ENCODE results near the gene EPHA3.

EPHA3 gene

DNA sequence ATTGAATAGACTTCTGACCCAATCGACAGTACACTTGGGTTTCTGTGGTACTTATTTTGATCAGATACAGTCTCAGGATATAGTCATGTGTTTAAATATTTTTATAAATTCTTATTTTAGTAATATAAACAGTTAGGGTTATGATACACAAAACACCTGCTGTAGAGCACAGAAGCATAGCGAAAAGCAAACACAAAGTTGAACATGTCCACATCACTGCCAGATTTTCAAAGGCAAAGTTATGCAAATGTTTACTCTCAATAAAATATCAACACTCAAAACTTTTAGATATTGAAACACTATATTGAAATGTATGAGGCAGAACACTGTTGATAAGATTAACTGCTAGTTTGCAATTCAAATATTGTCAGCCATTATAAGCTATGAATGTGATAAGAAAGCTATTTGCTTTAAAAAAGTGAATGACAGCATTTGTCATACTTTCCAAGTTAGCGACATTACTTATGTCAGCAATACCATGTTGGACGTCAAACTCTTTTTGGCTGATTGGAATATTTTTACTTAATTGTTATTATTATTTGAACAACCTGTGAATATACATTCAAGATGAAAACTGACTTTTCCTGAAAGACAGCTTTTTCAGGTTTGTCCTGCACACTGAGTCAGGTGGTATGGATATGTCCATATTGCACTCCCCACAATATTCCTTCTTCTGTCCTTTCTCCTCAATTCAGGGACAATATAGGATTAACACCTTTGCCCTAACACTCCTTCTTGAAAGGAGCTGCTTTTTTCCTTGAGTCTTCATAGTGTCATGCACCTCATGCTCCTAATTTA is 367.1 kb downstream of the EPHA3 start:
- no peak for DNase-seq

DNA sequence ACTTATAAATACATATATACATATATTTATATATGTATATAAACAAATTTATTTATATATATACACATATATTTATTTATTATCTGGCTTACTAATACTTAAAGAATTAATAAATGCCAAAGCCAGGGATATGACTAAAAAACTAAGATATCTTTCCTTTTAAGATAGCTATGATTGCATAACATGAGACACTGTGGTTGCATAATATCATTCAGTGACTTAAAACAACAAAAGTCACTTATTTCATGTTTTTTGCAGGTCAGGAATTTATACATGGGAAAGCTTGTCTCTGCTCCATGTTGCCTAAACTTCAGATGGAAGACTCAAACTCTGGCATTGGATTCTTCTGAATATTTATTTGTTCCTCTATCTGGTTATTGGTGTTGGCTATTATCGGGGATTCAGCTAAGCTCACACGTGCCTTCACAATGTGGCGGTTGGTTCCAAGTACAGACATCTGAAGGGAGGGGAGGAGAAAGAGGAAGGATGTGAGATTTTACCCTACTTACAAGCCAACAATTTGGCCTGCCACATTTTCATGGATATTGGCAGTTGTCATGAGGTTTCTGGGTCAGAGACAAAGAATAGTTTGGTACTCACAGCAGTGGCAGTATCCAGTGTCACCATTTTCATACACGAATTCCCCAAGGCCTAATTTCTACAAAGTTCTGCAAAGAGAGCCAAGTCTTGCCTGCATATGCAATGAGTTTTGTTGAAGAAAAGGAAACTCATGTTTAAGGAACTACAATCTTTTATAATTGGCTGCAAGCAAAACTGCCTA is 381.6 kb downstream of the EPHA3 start:
- no peak for DNase-seq

DNA sequence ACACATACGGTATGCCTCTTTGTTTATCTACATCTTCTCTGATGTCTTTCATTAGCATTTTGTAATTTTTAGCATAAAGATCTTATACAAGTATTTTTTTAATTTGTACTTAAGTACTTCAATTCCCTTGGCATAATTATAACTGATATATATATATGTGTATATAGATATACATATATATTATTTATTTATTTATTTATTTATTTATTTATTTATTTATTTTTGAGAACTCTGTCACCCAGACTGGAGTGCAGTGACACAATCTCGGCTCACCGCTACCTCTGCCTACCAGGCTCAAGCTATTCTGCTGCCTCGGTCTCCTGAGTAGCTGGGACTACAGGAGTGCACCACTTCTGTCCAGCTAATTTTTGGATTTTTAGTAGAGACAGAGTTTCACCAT is 382.7 kb downstream of the EPHA3 start:
- DNase-seq = no peak

DNA sequence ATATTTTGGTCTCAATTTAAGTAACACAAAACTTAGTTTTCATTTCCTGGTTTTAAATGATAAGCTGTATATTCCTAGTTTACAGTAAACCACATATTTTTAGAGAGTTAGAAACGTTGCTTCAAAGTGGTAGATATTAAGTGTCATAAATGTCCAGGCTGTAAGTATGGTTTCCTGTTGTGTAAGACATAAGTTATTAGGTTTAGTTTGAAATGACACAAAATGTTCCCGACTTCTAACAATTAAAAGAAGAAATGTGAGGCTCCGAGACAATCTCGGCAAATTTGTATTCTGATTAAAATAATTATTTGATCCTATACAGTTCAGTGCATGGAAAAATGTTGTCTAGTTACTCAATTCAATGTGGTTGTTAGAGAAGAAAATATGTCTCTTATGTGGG is 387.3 kb downstream of the EPHA3 start:
- no peak for DNase-seq

DNA sequence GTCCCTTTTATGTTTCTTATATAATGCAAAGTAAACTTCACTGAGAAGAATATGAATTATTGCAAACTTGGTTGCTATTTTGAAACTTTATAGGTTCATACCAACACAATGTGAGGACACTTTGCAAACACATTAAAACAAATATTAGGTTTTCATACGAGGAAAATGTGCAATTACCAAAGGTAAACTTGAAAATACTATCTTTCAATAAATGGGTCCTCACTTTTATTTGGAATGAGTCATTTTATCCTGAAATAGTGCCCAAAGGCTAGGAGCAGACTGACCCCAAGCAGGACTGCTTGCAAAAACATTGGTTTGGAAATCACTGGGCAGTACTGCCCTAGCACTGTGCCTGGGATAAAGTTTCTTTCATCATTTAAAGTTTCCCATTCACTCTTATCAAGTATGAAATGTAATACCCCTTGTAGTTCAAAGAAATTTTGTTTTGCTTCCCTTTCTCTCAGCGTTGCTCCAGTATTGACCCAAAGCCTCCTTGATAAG is 396.5 kb downstream of the EPHA3 start:
- DNase-seq = no peak

DNA sequence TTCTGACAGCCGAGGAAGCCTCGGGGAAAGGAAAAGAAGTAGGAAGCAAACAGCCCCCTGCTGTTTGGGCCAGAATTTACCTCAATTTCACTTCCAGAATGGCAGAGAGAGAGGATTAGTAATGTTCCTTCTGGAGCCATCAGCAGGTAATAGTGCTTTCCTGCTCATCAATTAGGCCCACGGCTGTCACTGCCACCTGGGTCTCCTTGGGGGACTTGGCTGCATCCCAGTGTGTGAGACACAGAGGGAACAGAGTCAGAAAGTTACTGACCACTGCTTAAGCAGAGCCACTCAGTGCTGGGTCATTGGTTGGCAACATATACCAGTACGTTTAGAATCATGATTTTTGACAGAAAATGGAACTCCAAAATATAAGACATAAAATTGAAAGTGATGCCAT is 397.0 kb downstream of the EPHA3 start:
- DNase-seq = no peak

DNA sequence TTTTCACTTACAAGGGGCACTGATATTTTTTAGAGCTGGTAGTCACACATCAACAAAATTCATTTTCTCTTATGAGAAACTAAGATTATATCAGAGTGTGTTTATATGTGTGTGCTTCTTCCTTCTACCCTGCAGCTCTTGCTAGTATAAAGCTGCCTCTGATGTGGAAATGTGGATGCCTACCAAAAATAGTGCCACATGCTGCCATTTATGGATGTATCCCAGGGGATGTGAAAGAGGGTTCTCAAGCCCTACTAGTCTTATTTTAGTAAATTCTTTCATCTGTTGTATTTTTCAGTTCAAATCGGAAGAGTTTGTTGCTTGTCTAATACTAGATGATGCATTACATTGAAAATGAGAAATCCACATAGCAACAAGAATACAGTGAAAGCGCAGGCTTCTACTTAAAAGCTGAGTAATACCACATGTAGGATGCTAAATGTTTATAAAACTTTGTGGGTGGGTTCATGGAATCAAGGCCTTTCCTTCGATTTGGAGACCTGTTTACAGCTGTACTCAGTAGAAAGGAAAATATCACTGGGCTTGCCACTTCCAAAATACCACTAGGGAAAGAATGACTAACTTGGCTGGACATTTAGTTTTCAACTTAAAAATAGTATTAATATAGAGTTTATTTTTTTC is 399.2 kb downstream of the EPHA3 start:
- no peak for DNase-seq

DNA sequence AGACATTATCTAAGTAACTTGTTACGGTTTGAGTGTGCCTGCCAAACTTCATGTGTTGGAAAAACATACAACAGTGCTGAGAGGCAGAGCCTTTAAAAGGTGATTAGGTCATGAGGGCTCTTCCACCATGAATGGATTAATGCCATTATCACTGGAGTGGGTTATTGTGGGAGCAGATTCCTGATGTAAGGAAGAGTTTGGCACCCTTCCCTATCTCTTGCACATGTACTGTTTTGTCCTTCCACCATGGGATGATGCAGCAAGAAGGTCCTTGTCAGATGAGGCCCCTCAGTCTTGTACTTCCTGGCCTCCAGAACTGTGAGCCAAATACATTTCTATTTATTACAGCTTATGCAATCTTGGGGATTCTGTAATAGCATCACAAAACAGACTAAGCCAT is 413.9 kb downstream of the EPHA3 start:
- no peak for DNase-seq

DNA sequence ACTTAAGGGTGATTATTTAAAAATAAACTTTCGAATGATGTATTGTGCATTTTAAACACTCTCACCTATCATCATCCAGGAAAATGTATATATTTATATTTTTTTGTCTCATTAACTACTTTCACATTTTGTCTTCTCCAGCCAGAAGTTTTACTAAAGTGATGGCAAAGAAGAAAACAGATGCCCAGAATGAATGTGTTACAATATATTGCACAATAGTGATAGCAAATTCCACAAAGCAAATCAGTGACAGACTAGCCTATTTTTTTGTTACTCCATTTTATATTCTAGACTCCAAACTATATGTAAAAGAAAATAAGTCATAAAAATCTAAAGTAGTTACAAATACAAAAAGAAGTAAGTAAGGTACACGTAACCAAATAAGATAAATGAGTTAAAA is 414.7 kb downstream of the EPHA3 start:
- DNase-seq = no peak

DNA sequence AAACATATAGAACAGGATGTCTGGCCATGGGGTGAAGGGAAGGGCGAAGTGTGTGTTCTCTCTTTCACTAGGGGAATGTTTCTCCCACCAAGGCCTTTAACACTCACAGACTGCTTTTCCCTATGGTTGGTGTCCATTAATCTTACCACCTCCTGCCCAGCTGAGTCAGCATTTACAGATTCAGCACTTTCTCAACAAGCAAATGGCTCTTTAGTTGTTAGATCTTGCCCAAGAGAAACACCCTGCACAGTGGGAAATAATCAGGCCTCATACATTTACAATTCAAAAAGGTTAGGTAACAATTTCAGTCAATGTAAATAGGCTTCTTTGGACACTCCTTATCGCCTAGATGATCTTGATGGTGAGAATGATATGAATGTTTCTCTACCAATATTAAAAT is 418.2 kb downstream of the EPHA3 start:
- DNase-seq = no peak

DNA sequence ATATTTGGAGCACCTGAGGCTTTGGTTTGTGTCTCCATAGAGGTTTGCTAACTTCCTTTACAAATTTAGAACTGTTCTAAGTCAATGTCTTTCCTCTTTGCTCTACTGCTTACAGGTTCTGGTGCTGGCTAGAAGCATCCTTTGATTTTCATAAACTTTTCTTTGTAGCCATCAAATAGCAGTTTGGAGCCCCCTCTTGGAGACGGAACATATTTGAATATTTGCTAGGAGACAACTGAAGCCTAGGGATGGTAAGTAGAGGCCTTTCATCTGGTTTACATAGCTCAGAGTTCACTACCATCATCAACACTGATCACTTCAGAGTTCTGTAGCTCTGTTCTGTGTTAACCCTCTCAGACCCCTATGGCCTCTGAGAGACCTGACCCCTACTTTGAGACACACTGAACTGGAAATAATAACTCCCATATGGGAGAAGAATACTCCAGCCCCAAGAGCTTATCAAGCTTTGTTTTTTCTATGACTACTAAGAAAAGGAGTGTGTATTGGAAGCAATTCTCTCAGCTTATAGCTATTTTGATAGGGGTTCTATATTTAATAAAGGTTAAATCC is 420.4 kb downstream of the EPHA3 start:
- no peak for DNase-seq
